SK-N-SH treated with all-trans-retinoic acid at 6 μM for 48 hours (cell line): ENCODE data around the gene PLAC8L1.

Experiments
- ATAC-seq: fragments of 200-7000 bp; cut with Tn5 transposase; 3 replicates; pipeline ENCODE4 v1.9.1; 2020; ENCODE audit warnings: mild to moderate bottlenecking, moderate library complexity
- ARNTL ChIP-seq: fragments of 450-650 bp; formaldehyde crosslinking; IDR thresholded peaks from 2 replicates; pipeline ENCODE4 v1.5.0; 2020; ENCODE audit warnings: low read depth, mild to moderate bottlenecking, moderate library complexity, borderline replicate concordance
- BACH2 ChIP-seq: fragments of 250-450 bp; sonication (Bioruptor Pico); IDR thresholded peaks from 2 replicates; pipeline ENCODE4 v1.9.0; 2021; ENCODE audit warnings: mild to moderate bottlenecking, borderline replicate concordance
- CSDC2 ChIP-seq: fragments of 250-450 bp; sonication (Bioruptor Pico); IDR thresholded peaks from 2 replicates; pipeline ENCODE4 v1.5.0; 2020; ENCODE audit warnings: mild to moderate bottlenecking, moderate library complexity
- ESRRG ChIP-seq: fragments of 250-450 bp; sonication (Bioruptor Pico); IDR thresholded peaks from 2 replicates; pipeline ENCODE4 v1.6.1; 2021; ENCODE audit warnings: mild to moderate bottlenecking
- GLIS3 ChIP-seq: fragments of 250-450 bp; sonication (Bioruptor Pico); IDR thresholded peaks from 2 replicates; pipeline ENCODE4 v1.5.0; 2020; ENCODE audit warnings: mild to moderate bottlenecking, moderate library complexity
- ISL1 ChIP-seq: fragments of 250-450 bp; sonication (Bioruptor Pico); IDR thresholded peaks from 2 replicates; pipeline ENCODE4 v2.1.2; 2022; ENCODE audit warnings: mild to moderate bottlenecking, moderate library complexity
- OSR1 ChIP-seq: fragments of 250-450 bp; sonication (Bioruptor Pico); IDR thresholded peaks from 2 replicates; pipeline ENCODE4 v1.8.0; 2022; ENCODE audit warnings: moderate library complexity, mild to moderate bottlenecking, inconsistent platforms
- PPARA ChIP-seq: fragments of 250-450 bp; sonication (Bioruptor Pico); IDR thresholded peaks from 2 replicates; pipeline ENCODE4 v1.5.0; 2020; ENCODE audit warnings: mild to moderate bottlenecking, borderline replicate concordance
- RARB ChIP-seq: fragments of 250-450 bp; sonication (Bioruptor Pico); IDR thresholded peaks from 2 replicates; pipeline ENCODE4 v1.8.0; 2021; ENCODE audit warnings: mild to moderate bottlenecking, moderate library complexity
- SNAI2 ChIP-seq: fragments of 250-450 bp; sonication (Bioruptor Pico); IDR thresholded peaks from 2 replicates; pipeline ENCODE4 v1.5.0; 2020; ENCODE audit warnings: mild to moderate bottlenecking, moderate library complexity
- TCF4 ChIP-seq: fragments of 250-450 bp; sonication (Bioruptor Pico); IDR thresholded peaks from 2 replicates; pipeline ENCODE4 v1.8.0; 2021; ENCODE audit warnings: mild to moderate bottlenecking, moderate library complexity, borderline replicate concordance
- ZC3H10 ChIP-seq: fragments of 250-450 bp; sonication (Bioruptor Pico); IDR thresholded peaks from 2 replicates; pipeline ENCODE4 v1.5.1; 2021; ENCODE audit warnings: mild to moderate bottlenecking, moderate library complexity
- ZFP3 ChIP-seq: fragments of 250-450 bp; sonication (Bioruptor Pico); IDR thresholded peaks from 2 replicates; pipeline ENCODE4 v1.5.0; 2020; ENCODE audit warnings: mild to moderate bottlenecking, moderate library complexity
- ZFP30 ChIP-seq: fragments of 450-650 bp; formaldehyde crosslinking; IDR thresholded peaks from 2 replicates; pipeline ENCODE4 v1.5.0; 2022; ENCODE audit warnings: mild to moderate bottlenecking, moderate library complexity
- ZNF565 ChIP-seq: fragments of 450-650 bp; formaldehyde crosslinking; conservative IDR thresholded peaks from 2 replicates; pipeline ENCODE4 v1.5.0; 2020; ENCODE audit warnings: low read depth, mild to moderate bottlenecking, moderate library complexity
- ZNF70 ChIP-seq: fragments of 450-650 bp; formaldehyde crosslinking; IDR thresholded peaks from 2 replicates; pipeline ENCODE4 v1.5.0; 2020; ENCODE audit warnings: mild to moderate bottlenecking, moderate library complexity
- ZNF8 ChIP-seq: fragments of 450-650 bp; formaldehyde crosslinking; IDR thresholded peaks from 2 replicates; pipeline ENCODE4 v1.5.0; 2020; ENCODE audit warnings: mild to moderate bottlenecking, moderate library complexity
- TF ChIP-seq, protein P1 (sequence below): fragments of 250-450 bp; sonication (Bioruptor Pico); IDR thresholded peaks from 2 replicates; pipeline ENCODE4 v1.5.1; 2021; ENCODE audit warnings: mild to moderate bottlenecking, moderate library complexity
- TF ChIP-seq, protein P2 (sequence below): fragments of 250-450 bp; sonication (Bioruptor Pico); IDR thresholded peaks from 2 replicates; pipeline ENCODE4 v1.8.0; 2021; ENCODE audit warnings: low read depth, mild to moderate bottlenecking, moderate library complexity, borderline replicate concordance
- TF ChIP-seq, protein P3 (sequence below): fragments of 250-450 bp; sonication (Bioruptor Pico); IDR thresholded peaks from 2 replicates; pipeline ENCODE4 v1.5.1; 2020; ENCODE audit warnings: low read depth, mild to moderate bottlenecking, moderate library complexity
- TF ChIP-seq, protein P4 (sequence below): fragments of 250-450 bp; sonication (Bioruptor Pico); IDR thresholded peaks from 2 replicates; pipeline ENCODE4 v1.8.0; 2020; ENCODE audit warnings: mild to moderate bottlenecking, moderate library complexity, borderline replicate concordance
- TF ChIP-seq, protein P5 (sequence below): fragments of 250-450 bp; sonication (Bioruptor Pico); IDR thresholded peaks from 2 replicates; pipeline ENCODE4 v1.5.0; 2020; ENCODE audit warnings: mild to moderate bottlenecking, moderate library complexity

The PLAC8L1 gene

DNA sequence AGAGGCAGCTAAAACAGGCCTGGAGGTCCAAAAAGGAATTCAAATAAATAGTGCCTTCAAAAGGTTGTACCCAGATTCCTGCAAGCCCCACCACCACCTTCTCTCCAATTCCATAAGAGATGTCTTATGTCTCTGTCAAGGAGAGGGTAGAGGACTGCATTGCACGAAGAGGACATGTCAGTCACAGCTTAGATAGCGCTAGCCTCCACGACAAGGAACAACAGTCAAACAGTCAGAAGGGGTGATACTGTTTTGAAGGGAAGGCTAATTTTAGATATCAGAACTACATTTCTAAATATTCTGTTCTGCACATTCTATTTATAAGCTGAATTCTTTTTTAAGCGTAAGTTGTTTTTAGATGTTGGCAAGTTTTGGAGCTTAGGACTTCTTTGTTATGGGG is 34.2 kb downstream of the PLAC8L1 start:
- no peak for TF ChIP-seq ZNF70 (CRISPR knock-in tag)
- no peak for TF ChIP-seq ZC3H10 (CRISPR knock-in tag)
- no peak for TF ChIP-seq SNAI2 (CRISPR knock-in tag)
- no peak for TF ChIP-seq TCF4 (CRISPR knock-in tag)
- no peak for TF ChIP-seq ESRRG (CRISPR knock-in tag)
- TF ChIP-seq ZNF8 (CRISPR knock-in tag), result no peak
- TF ChIP-seq, protein P1, sequence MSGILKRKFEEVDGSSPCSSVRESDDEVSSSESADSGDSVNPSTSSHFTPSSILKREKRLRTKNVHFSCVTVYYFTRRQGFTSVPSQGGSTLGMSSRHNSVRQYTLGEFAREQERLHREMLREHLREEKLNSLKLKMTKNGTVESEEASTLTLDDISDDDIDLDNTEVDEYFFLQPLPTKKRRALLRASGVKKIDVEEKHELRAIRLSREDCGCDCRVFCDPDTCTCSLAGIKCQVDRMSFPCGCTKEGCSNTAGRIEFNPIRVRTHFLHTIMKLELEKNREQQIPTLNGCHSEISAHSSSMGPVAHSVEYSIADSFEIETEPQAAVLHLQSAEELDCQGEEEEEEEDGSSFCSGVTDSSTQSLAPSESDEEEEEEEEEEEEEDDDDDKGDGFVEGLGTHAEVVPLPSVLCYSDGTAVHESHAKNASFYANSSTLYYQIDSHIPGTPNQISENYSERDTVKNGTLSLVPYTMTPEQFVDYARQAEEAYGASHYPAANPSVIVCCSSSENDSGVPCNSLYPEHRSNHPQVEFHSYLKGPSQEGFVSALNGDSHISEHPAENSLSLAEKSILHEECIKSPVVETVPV, result no peak
- no peak for TF ChIP-seq ARNTL (CRISPR knock-in tag)
- TF ChIP-seq PPARA (CRISPR knock-in tag), result no peak
- TF ChIP-seq ZFP3 (CRISPR knock-in tag), result no peak
- TF ChIP-seq GLIS3, result no peak
- no peak for TF ChIP-seq BACH2 (CRISPR knock-in tag)
- TF ChIP-seq OSR1 (CRISPR knock-in tag), result no peak
- no peak for TF ChIP-seq ISL1 (CRISPR knock-in tag)
- TF ChIP-seq RARB, result no peak
- TF ChIP-seq, all 23 proteins: peak for 0
- ATAC-seq, result no peak

DNA sequence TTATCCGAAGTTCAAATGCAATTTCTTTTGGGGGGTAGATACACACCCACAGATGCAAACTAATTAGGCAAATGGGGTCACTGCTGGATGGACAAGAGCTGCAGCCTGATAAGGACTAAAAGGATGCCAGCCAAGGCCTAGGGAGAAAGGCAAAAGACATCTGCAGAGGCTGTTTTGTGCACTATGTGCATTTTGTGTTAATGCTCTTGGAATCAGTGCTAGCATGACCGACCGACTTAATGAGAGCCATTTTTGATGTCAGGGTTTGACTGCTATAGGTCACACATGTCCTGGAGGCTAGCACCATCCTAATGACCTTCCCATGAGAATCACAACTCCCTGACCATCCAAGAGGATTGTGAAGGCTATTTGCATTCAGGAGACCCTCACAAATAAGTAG is 34.6 kb downstream of the PLAC8L1 start:
- TF ChIP-seq, protein P2, sequence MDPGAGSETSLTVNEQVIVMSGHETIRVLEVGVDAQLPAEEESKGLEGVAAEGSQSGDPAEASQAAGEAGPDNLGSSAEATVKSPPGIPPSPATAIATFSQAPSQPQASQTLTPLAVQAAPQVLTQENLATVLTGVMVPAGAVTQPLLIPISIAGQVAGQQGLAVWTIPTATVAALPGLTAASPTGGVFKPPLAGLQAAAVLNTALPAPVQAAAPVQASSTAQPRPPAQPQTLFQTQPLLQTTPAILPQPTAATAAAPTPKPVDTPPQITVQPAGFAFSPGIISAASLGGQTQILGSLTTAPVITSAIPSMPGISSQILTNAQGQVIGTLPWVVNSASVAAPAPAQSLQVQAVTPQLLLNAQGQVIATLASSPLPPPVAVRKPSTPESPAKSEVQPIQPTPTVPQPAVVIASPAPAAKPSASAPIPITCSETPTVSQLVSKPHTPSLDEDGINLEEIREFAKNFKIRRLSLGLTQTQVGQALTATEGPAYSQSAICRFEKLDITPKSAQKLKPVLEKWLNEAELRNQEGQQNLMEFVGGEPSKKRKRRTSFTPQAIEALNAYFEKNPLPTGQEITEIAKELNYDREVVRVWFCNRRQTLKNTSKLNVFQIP, result no peak
- TF ChIP-seq, protein P3, sequence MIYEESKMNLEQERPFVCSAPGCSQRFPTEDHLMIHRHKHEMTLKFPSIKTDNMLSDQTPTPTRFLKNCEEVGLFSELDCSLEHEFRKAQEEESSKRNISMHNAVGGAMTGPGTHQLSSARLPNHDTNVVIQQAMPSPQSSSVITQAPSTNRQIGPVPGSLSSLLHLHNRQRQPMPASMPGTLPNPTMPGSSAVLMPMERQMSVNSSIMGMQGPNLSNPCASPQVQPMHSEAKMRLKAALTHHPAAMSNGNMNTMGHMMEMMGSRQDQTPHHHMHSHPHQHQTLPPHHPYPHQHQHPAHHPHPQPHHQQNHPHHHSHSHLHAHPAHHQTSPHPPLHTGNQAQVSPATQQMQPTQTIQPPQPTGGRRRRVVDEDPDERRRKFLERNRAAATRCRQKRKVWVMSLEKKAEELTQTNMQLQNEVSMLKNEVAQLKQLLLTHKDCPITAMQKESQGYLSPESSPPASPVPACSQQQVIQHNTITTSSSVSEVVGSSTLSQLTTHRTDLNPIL, result no peak
- TF ChIP-seq SNAI2 (CRISPR knock-in tag) (no peak), ESRRG (CRISPR knock-in tag) (no peak), TCF4 (CRISPR knock-in tag) (no peak), ZFP30 (CRISPR knock-in tag) (no peak), RARB (no peak), GLIS3 (no peak), ZFP3 (CRISPR knock-in tag) (no peak), ZC3H10 (CRISPR knock-in tag) (no peak), CSDC2 (CRISPR knock-in tag) (no peak), ISL1 (CRISPR knock-in tag) (no peak), ZNF565 (CRISPR knock-in tag) (no peak), ARNTL (CRISPR knock-in tag) (no peak), OSR1 (CRISPR knock-in tag) (no peak), ZNF70 (CRISPR knock-in tag) (no peak), BACH2 (CRISPR knock-in tag) (no peak)
- TF ChIP-seq, protein P1, result no peak
- TF ChIP-seq, protein P4, sequence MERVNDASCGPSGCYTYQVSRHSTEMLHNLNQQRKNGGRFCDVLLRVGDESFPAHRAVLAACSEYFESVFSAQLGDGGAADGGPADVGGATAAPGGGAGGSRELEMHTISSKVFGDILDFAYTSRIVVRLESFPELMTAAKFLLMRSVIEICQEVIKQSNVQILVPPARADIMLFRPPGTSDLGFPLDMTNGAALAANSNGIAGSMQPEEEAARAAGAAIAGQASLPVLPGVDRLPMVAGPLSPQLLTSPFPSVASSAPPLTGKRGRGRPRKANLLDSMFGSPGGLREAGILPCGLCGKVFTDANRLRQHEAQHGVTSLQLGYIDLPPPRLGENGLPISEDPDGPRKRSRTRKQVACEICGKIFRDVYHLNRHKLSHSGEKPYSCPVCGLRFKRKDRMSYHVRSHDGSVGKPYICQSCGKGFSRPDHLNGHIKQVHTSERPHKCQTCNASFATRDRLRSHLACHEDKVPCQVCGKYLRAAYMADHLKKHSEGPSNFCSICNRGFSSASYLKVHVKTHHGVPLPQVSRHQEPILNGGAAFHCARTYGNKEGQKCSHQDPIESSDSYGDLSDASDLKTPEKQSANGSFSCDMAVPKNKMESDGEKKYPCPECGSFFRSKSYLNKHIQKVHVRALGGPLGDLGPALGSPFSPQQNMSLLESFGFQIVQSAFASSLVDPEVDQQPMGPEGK, result no peak
- no peak for ATAC-seq

DNA sequence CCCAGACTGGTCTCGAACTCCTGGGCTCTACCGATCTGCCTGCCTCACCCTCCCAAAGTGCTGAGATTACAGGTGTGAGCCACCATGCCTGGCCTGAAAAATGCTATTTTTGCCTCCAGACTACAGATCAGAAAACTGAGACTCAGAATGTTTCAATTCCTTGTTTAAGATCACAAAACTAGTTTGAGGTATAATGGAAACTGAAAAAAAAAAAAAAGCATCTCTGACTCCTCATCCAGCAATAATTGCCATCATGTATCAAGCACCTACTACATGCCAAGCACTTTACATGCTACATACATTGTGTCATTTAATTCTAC is 35.6 kb downstream of the PLAC8L1 start:
- no peak for ATAC-seq
- TF ChIP-seq ZC3H10 (CRISPR knock-in tag) (no peak), RARB (no peak), SNAI2 (CRISPR knock-in tag) (no peak), ARNTL (CRISPR knock-in tag) (no peak), ZFP3 (CRISPR knock-in tag) (no peak), ISL1 (CRISPR knock-in tag) (no peak), ZNF8 (CRISPR knock-in tag) (no peak)
- TF ChIP-seq, protein P5, sequence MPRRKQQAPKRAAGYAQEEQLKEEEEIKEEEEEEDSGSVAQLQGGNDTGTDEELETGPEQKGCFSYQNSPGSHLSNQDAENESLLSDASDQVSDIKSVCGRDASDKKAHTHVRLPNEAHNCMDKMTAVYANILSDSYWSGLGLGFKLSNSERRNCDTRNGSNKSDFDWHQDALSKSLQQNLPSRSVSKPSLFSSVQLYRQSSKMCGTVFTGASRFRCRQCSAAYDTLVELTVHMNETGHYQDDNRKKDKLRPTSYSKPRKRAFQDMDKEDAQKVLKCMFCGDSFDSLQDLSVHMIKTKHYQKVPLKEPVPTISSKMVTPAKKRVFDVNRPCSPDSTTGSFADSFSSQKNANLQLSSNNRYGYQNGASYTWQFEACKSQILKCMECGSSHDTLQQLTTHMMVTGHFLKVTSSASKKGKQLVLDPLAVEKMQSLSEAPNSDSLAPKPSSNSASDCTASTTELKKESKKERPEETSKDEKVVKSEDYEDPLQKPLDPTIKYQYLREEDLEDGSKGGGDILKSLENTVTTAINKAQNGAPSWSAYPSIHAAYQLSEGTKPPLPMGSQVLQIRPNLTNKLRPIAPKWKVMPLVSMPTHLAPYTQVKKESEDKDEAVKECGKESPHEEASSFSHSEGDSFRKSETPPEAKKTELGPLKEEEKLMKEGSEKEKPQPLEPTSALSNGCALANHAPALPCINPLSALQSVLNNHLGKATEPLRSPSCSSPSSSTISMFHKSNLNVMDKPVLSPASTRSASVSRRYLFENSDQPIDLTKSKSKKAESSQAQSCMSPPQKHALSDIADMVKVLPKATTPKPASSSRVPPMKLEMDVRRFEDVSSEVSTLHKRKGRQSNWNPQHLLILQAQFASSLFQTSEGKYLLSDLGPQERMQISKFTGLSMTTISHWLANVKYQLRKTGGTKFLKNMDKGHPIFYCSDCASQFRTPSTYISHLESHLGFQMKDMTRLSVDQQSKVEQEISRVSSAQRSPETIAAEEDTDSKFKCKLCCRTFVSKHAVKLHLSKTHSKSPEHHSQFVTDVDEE (CRISPR knock-in tag), result no peak
- TF ChIP-seq, protein P1, result no peak
- TF ChIP-seq, protein P4, result no peak
